OCI-LY1 (cell line): Measurements from ENCODE around the gene CDK16.

Source experiments
- H2AFZ ChIP-seq: fragments of 200-600 bp; sonication (generic), shearing (Covaris generic); 2 replicates; pipeline ENCODE4 v1.6.0; 2014; ENCODE audit warnings: antibody characterized with exemption, mild to moderate bottlenecking, low read length
- H3F3A ChIP-seq: fragments of 200-600 bp; sonication (generic), shearing (Covaris generic); 2 replicates; pipeline ENCODE4 v1.6.0; 2014; ENCODE audit warnings: mild to moderate bottlenecking, antibody characterized with exemption, low read length, moderate library complexity; ENCODE audit not compliant: insufficient read depth
- H3K27ac ChIP-seq: fragments of 200-600 bp; sonication (generic); 2 replicates; pipeline ENCODE4 v1.5.1; 2014; ENCODE audit warnings: low read length, mixed run types, mild to moderate bottlenecking, low read depth; ENCODE audit not compliant: poor library complexity, severe bottlenecking
- H3K27me3 ChIP-seq: fragments of 200-600 bp; sonication (generic); 2 replicates; pipeline ENCODE4 v1.6.0; 2014; ENCODE audit warnings: antibody characterized with exemption, mild to moderate bottlenecking, low read length, moderate library complexity; ENCODE audit not compliant: insufficient read depth
- H3K36me3 ChIP-seq: fragments of 200-600 bp; sonication (generic); 2 replicates; pipeline ENCODE4 v1.6.1; 2014; ENCODE audit warnings: mild to moderate bottlenecking, antibody characterized with exemption, low read length, moderate library complexity, mixed read lengths; ENCODE audit not compliant: insufficient read depth
- H3K4me1 ChIP-seq: fragments of 200-600 bp; sonication (generic); 2 replicates; pipeline ENCODE4 v1.5.1; 2014; ENCODE audit warnings: mild to moderate bottlenecking, low read length, moderate library complexity; ENCODE audit not compliant: insufficient read depth, severe bottlenecking
- H3K4me2 ChIP-seq: fragments of 200-600 bp; sonication (generic), shearing (Covaris generic); 2 replicates; pipeline ENCODE4 v1.6.1; 2014; ENCODE audit warnings: low read length
- H3K4me3 ChIP-seq: fragments of 200-600 bp; sonication (generic); 2 replicates; pipeline ENCODE4 v1.5.1; 2014; ENCODE audit warnings: low read length, low read depth, mild to moderate bottlenecking, mixed read lengths; ENCODE audit not compliant: poor library complexity, severe bottlenecking
- H3K79me2 ChIP-seq: fragments of 200-600 bp; shearing (Covaris generic); 2 replicates; pipeline ENCODE4 v1.6.1; 2016; ENCODE audit warnings: mixed run types, low read length, mixed read lengths; ENCODE audit not compliant: insufficient read depth
- H3K9ac ChIP-seq: fragments of 200-600 bp; sonication (generic), shearing (Covaris generic); 2 replicates; pipeline ENCODE4 v1.6.1; 2014; ENCODE audit warnings: mild to moderate bottlenecking, low read length, mixed read lengths
- H3K9me2 ChIP-seq: fragments of 200-600 bp; sonication (generic), shearing (Covaris generic); 2 replicates; pipeline ENCODE4 v1.6.1; 2014; ENCODE audit warnings: low read depth, mild to moderate bottlenecking, low read length, mixed read lengths
- H3K9me3 ChIP-seq: fragments of 200-600 bp; shearing (Covaris generic); 2 replicates; pipeline ENCODE4 v1.6.1; 2014; ENCODE audit warnings: low read length, mixed read lengths
- H4K20me1 ChIP-seq: fragments of 200-600 bp; sonication (generic), shearing (Covaris generic); 2 replicates; pipeline ENCODE4 v1.6.0; 2016; ENCODE audit warnings: mild to moderate bottlenecking, low read length; ENCODE audit not compliant: insufficient read depth
- CTCF ChIP-seq: fragments of 200-600 bp; sonication (generic), shearing (Covaris generic); IDR thresholded peaks from 2 replicates; pipeline ENCODE4 v1.5.1; 2017; ENCODE audit warnings: mild to moderate bottlenecking, antibody characterized with exemption, low read length, moderate library complexity, mixed read lengths
- EZH2 ChIP-seq: fragments of 200-600 bp; sonication (generic), shearing (Covaris generic); IDR thresholded peaks from 2 replicates; pipeline ENCODE4 v1.8.0; 2017; ENCODE audit warnings: borderline replicate concordance, mixed run types, mild to moderate bottlenecking, antibody characterized with exemption, low read length, moderate library complexity, mixed read lengths

The CDK16 gene

DNA sequence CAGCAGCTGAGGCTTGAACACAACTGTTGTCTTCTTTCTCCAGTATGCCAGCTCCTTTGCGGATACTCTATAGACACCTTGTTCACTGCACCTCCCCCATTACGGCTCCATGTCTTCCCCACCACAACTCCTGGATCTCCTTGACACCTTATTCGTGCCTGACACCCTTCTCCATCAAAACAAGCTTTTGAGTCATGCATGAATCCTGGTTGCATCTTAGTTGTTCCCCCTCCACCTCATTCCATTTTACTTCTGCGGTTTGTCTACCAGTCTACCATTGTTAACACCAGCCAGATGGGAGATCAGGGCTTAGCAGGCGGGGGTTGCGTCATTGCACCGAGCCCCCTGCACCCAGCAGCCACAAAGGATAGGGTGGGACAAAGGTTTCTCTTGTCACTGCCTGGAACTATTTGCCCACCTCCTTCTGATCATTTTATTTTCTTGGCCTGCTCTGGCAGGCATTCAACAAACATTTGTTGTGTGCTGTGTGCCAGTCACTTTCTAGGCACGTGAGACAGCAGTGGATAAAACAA is 2.0 kb upstream of the CDK16 start:
- Histone ChIP-seq H3K9ac (no peak overlapping the region), H3K4me2 (peak overlapping the region; percentile 61; the same call in 1 of the 2 replicates)

GRCh38 chrX:47217121-47217851 is 1.2 kb upstream of the CDK16 start:
- no peaks in the 10 kb centered on the region for H4K20me1 ChIP-seq
- H3K4me1 ChIP-seq = peaks cover 27% of the 10 kb centered on the region
- H3K36me3 ChIP-seq = peaks cover 51% of the 10 kb centered on the region
- H3K4me2 ChIP-seq = peak overlapping the region; percentile 61
- H3F3A ChIP-seq = peaks cover 3% of the 10 kb centered on the region; the same call in 1 of the 2 replicates
- peak overlapping the region; percentile 85 for H3K27ac ChIP-seq
- H3K4me3 ChIP-seq = peak overlapping the region; percentile 42
- no peaks in the 10 kb centered on the region for H3K27me3 ChIP-seq
- no peaks in the 10 kb centered on the region for H3K9me2 ChIP-seq
- H3K79me2 ChIP-seq = peaks cover 27% of the 10 kb centered on the region
- TF ChIP-seq CTCF (no peak), EZH2 (no peak)
- H2AFZ ChIP-seq = no peak overlapping the region
- H3K9ac ChIP-seq = peak overlapping the region; percentile 35; the same call in 1 of the 2 replicates
- H3K9me3 ChIP-seq = no peaks in the 10 kb centered on the region

More for the DNA sequence above, 2.0 kb upstream of the CDK16 start:
- Histone ChIP-seq H3K36me3 (peaks cover 52% of the 10 kb centered on the region), H3K9me2 (no peaks in the 10 kb centered on the region), H4K20me1 (no peaks in the 10 kb centered on the region), H3K79me2 (peaks cover 27% of the 10 kb centered on the region), H2AFZ (no peak overlapping the region), H3K4me1 (peaks cover 27% of the 10 kb centered on the region), H3F3A (peaks cover 3% of the 10 kb centered on the region; the same call in 1 of the 2 replicates), H3K27ac (peak overlapping the region; percentile 85), H3K27me3 (no peaks in the 10 kb centered on the region), H3K9me3 (no peaks in the 10 kb centered on the region), H3K4me3 (no peak overlapping the region)
- TF ChIP-seq CTCF (no peak), EZH2 (no peak)

- peaks cover 27% of the 10 kb centered on the region for H3K4me1 ChIP-seq
- no peaks in the 10 kb centered on the region for H3K9me3 ChIP-seq
- H3K4me2 ChIP-seq = peak overlapping the region; percentile 74
- H2AFZ ChIP-seq = no peak overlapping the region
- peak overlapping the region; percentile 99 for H3K9ac ChIP-seq
- H3K4me3 ChIP-seq = peak overlapping the region; percentile 98
- H3K36me3 ChIP-seq = peaks cover 47% of the 10 kb centered on the region
- H3K9me2 ChIP-seq = no peaks in the 10 kb centered on the region
- peak overlapping the region; percentile 88 for H3K27ac ChIP-seq
- no peaks in the 10 kb centered on the region for H3K27me3 ChIP-seq
- H3K79me2 ChIP-seq = peaks cover 27% of the 10 kb centered on the region
- H4K20me1 ChIP-seq = no peaks in the 10 kb centered on the region
- peaks cover 3% of the 10 kb centered on the region; the same call in 1 of the 2 replicates for H3F3A ChIP-seq
- TF ChIP-seq CTCF (no peak), EZH2 (no peak)
Measured at GRCh38 chrX:47217852-47218279, 615 bp upstream of the CDK16 start.
